ENCODE measurements around the gene RNF225. TPM values are rescaled to one million over a fixed set of nuclear protein-coding genes. Genes with fewer than 3 reads are reported as not detected.

The RNF225 gene
- total and polyA plus RNA-seq, 9 of the 15 experiments (the other 6 are each of a cell fraction or from before 2014, with no cell fraction given): 0.33 TPM; not detected in 8

DNA sequence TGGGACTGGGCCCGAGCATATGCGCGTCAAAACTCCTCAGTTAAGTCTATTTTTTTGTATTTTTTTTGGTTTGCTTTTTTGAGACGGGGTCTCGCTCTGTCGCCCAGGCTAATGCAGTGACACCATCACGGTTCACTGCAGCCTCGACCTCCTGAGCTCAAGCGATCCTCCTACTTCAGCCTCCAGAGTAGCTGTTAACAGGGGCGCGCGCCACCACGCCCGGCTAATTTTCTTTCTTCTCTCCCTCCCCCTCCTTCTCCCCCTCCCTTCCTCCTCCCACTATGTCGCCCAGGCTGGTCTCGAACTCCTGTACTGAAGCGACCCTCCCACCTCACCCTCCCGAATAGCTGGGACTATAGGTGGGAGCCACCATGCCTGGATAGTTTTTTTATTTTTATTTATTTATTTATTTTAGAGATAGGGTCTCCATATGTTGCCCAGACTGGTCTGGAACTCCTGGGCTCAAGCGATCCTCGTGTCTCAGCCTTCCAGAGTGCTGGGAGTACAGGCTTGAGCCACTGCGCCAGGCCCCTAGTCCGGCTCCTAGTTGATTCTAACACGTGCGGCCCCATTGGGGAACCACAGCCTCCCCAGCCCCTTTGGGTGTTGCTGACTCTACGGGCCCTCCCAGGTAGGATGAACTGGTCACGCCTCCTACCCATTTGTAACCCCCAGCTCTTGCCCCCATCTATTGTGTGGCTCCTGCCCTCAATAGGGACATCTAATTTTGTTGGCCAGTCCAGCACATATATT, 13.8 kb upstream of the RNF225 start (continued):
- TF ChIP-seq NKRF (IDR thresholded peaks at IDR 0.05; ENCODE audit: borderline replicate concordance): peak; percentile 91
- TF ChIP-seq XRCC3 (IDR thresholded peaks at IDR 0.05): no peak
- 0 out of 2 replicates have a peak, but pooled peaks have one; percentile 73 for TF ChIP-seq CAMTA2 (CRISPR knock-in tag; conservative IDR thresholded peaks at IDR 0.05)
- TF ChIP-seq ZNF778 (CRISPR knock-in tag; IDR thresholded peaks at IDR 0.05): no peak
- 0 out of 2 replicates have a peak, but pooled peaks have one; percentile 1 for TF ChIP-seq ELF4 (CRISPR knock-in tag; IDR thresholded peaks at IDR 0.05)
- peak; percentile 28; the same call in 1 of the 2 replicates for TF ChIP-seq TAL1 (IDR thresholded peaks at IDR 0.05)
- no peak for TF ChIP-seq NR1H2 (CRISPR knock-in tag; IDR thresholded peaks at IDR 0.05)
- TF ChIP-seq SIRT6 (IDR thresholded peaks at IDR 0.05; ENCODE audit: low read depth, low read length): no peak
- no peak for TF ChIP-seq CBX5 (IDR thresholded peaks at IDR 0.05; ENCODE audit: borderline replicate concordance, low read depth)
- TF ChIP-seq MTA3 (IDR thresholded peaks at IDR 0.05; ENCODE audit: borderline replicate concordance): no peak
- TF ChIP-seq KDM4B (IDR thresholded peaks at IDR 0.05; ENCODE audit: borderline replicate concordance in 2 of 2, low read depth in 1 of 2): no peak
- TF ChIP-seq NR2C1 (IDR thresholded peaks at IDR 0.05): no peak
- TF ChIP-seq NR2C1 (tag; IDR thresholded peaks at IDR 0.05): no peak
- no peak for TF ChIP-seq EZH2 (IDR thresholded peaks at IDR 0.05; ENCODE audit: borderline replicate concordance, low read depth, low read length)
